C4-2B (cell line): ENCODE data around the gene DGKQ.

Source experiments
- ZFX ChIP-seq: fragments of 450-650 bp; IDR thresholded peaks from 2 replicates; pipeline ENCODE4 v1.6.1; 2017
- TF ChIP-seq, protein P1 (sequence below): fragments of 450-650 bp; conservative IDR thresholded peaks from 2 replicates; pipeline ENCODE4 v1.5.1; 2017; ENCODE audit warnings: mild to moderate bottlenecking

DNA sequence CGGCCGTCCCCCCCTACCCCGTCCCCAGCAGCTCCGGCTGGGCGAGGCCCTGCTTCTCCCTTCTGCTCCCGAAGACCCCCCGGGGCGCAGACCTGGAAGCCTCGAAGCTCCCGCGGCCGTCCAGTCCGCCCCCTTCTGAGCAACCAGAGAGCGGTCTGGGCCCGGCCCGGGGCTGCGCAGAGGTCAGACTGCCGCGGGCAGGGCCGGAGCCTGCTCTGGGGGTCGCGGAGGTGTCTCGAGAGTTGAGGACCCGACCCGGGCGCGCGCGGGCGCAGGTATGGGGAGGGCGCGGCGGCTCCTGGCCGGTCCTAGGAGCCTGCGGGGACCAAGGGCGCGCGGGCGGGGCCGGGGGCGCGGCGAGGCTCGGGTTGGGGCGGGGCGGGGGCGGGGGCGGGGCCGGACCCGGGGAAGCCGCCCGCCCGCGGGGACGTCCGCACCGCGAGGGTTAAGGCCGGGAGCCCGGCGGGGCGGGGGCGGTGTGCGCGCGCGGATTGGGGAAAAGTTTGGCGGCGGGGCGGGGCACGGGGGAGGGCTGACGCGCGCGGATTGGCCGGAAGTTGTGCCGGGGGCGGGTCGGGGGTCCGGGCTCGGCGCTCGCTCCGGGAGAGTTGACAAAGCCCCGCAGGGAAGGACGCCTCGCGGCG, 37.8 kb upstream of the DGKQ start, which contains the start of gene FGFRL1:
- TF ChIP-seq, protein P1, sequence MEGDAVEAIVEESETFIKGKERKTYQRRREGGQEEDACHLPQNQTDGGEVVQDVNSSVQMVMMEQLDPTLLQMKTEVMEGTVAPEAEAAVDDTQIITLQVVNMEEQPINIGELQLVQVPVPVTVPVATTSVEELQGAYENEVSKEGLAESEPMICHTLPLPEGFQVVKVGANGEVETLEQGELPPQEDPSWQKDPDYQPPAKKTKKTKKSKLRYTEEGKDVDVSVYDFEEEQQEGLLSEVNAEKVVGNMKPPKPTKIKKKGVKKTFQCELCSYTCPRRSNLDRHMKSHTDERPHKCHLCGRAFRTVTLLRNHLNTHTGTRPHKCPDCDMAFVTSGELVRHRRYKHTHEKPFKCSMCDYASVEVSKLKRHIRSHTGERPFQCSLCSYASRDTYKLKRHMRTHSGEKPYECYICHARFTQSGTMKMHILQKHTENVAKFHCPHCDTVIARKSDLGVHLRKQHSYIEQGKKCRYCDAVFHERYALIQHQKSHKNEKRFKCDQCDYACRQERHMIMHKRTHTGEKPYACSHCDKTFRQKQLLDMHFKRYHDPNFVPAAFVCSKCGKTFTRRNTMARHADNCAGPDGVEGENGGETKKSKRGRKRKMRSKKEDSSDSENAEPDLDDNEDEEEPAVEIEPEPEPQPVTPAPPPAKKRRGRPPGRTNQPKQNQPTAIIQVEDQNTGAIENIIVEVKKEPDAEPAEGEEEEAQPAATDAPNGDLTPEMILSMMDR, result no peak
- no peak for TF ChIP-seq ZFX
